B cell (primary cell): ENCODE results near the gene ITGB1BP1. TPM values are rescaled to one million over a fixed set of nuclear protein-coding genes. Genes with fewer than 3 reads are reported as not detected.

ENCODE experiments used
- ATAC-seq: fragments of 200-7000 bp; cut with Tn5 transposase; one replicate; pipeline ENCODE4 v1.10.0; 2021; ENCODE audit warnings: low read depth, mild to moderate bottlenecking, moderate number of reproducible peaks, moderate library complexity
- CTCF ChIA-PET: fragments of 350-600 bp; sonication (Branson Sonifier 250); formaldehyde crosslinking; loops from one replicate; lab custom pipeline; 2021; ENCODE audit warnings: antibody characterized with exemption, inconsistent platforms; lab: Charles Lee
- POLR2A ChIA-PET: fragments of 350-600 bp; sonication (Branson Sonifier 250); formaldehyde crosslinking; loops from one replicate; lab custom pipeline; 2021; ENCODE audit warnings: antibody characterized with exemption; lab: Charles Lee
- DNase-seq: peaks from one replicate; pipeline ENCODE4 v3.0.0; 2013
- H2AFZ ChIP-seq: 2 replicates; pipeline ENCODE4 v1.6.1; 2012; ENCODE audit warnings: mild to moderate bottlenecking, low read depth, low read length; ENCODE audit not compliant: insufficient read depth, poor library complexity, severe bottlenecking
- H3K27ac ChIP-seq, 2 donors: 1 replicate in 1 of 2; 2 replicates in 1 of 2; pipeline ENCODE4 v1.5.1; 2012 to 2013; ENCODE audit warnings: low read length in 2 of 2, mild to moderate bottlenecking in 2 of 2, moderate library complexity in 1 of 2
- H3K27me3 ChIP-seq, 4 experiments: fragments of 200-600 bp in 1 of 4; sonication (generic) in 1 of 4; replicated peaks in 1 of 4; 1 replicate in 2 of 4; 2 replicates in 2 of 4; pipeline versions ENCODE4 v1.6.1 to v1.7.0; 2013 to 2016; ENCODE audit warnings: low read length in 3 of 4, mild to moderate bottlenecking in 2 of 4, mixed read lengths in 1 of 4, moderate library complexity in 1 of 4; ENCODE audit not compliant: insufficient read depth in 4 of 4, control insufficient read depth in 3 of 4; ENCODE audit errors: control extremely low read depth in 1 of 4
- H3K36me3 ChIP-seq, 2 experiments: replicated peaks in 1 of 2; 1 replicate in 1 of 2; 2 replicates in 1 of 2; pipeline versions ENCODE4 v1.6.1 to v1.7.1; 2013; ENCODE audit warnings: low read length in 1 of 2; ENCODE audit not compliant: insufficient read depth in 2 of 2, control insufficient read depth in 1 of 2; ENCODE audit errors: control extremely low read depth in 1 of 2, extremely low read depth in 1 of 2
- H3K4me1 ChIP-seq, 2 donors: fragments of 200-600 bp in 1 of 2; sonication (generic) in 1 of 2; 1 replicate in 1 of 2; 2 replicates in 1 of 2; pipeline versions ENCODE4 v1.5.1 to v1.6.1; 2013 to 2017; ENCODE audit warnings: low read length in 2 of 2; ENCODE audit not compliant: control insufficient read depth in 2 of 2, insufficient read depth in 2 of 2
- H3K4me2 ChIP-seq: replicated peaks from 2 replicates; pipeline ENCODE3; 2012; ENCODE audit warnings: mild to moderate bottlenecking, low read depth, low read length; ENCODE audit not compliant: poor library complexity, severe bottlenecking
- H3K4me3 ChIP-seq, 5 experiments: fragments of 200-600 bp in 1 of 5; sonication (generic) in 1 of 5; 1 replicate in 3 of 5; 2 replicates in 2 of 5; pipeline versions ENCODE4 v1.5.1 to v1.7.0; 2011 to 2016; ENCODE audit warnings: low read length in 4 of 5, mild to moderate bottlenecking in 4 of 5, low read depth in 2 of 5, control low read depth in 1 of 5, moderate library complexity in 1 of 5; ENCODE audit not compliant: insufficient read depth in 1 of 5; ENCODE audit errors: control extremely low read depth in 1 of 5, extremely low read depth in 1 of 5
- H3K79me2 ChIP-seq: fragments of 200-600 bp; sonication (generic); one replicate; pipeline ENCODE4 v1.6.0; 2016; ENCODE audit warnings: low read length; ENCODE audit not compliant: control insufficient read depth, insufficient read depth
- H3K9ac ChIP-seq: fragments of 200-600 bp; sonication (generic); 2 replicates; pipeline ENCODE4 v1.6.1; 2017; ENCODE audit warnings: mild to moderate bottlenecking, low read length, moderate library complexity
- H3K9me3 ChIP-seq, 3 donors: one replicate each; pipeline versions ENCODE4 v1.6.1 to v1.7.1; 2013; ENCODE audit warnings: low read length in 2 of 3; ENCODE audit not compliant: control insufficient read depth in 2 of 3, insufficient read depth in 1 of 3; ENCODE audit errors: control extremely low read depth in 1 of 3
- H4K20me1 ChIP-seq: 2 replicates; pipeline ENCODE4 v1.6.0; 2012; ENCODE audit warnings: mild to moderate bottlenecking, low read length; ENCODE audit not compliant: insufficient read depth, control insufficient read depth, poor library complexity, severe bottlenecking
- H3K27ac Mint-ChIP-seq: one replicate; pipeline ENCODE4 v1.8.0; 2021; ENCODE audit warnings: mixed read lengths
- H3K27me3 Mint-ChIP-seq: one replicate; pipeline ENCODE4 v1.8.0; 2021; ENCODE audit warnings: mixed read lengths
- H3K4me1 Mint-ChIP-seq: one replicate; pipeline ENCODE4 v1.8.0; 2021; ENCODE audit warnings: mixed read lengths
- H3K4me3 Mint-ChIP-seq: one replicate; pipeline ENCODE4 v1.8.0; 2021; ENCODE audit warnings: mixed read lengths
- H3K9me3 Mint-ChIP-seq: one replicate; pipeline ENCODE4 v1.8.0; 2022; ENCODE audit warnings: mixed read lengths; ENCODE audit not compliant: insufficient read depth
- CTCF ChIP-seq: fragments of 200-600 bp; IDR thresholded peaks from one replicate; pipeline ENCODE4 v1.8.0; 2022; ENCODE audit warnings: antibody characterized with exemption, mild to moderate bottlenecking
- EZH2 ChIP-seq: IDR thresholded peaks from 2 replicates; pipeline ENCODE4 v1.6.1; 2012; ENCODE audit warnings: borderline replicate concordance, low read depth, mild to moderate bottlenecking, moderate library complexity, low read length; ENCODE audit not compliant: insufficient read depth, poor library complexity, severe bottlenecking
- WGBS: methylation state at CpG from one replicate; pipeline ENCODE4 v1.1.5; 2013; ENCODE audit warnings: missing lambda C conversion rate; ENCODE audit not compliant: insufficient coverage; 5-methylcytosine and 5-hydroxymethylcytosine counted together
- intact Hi-C: fragments of 100-400 bp; cut with micrococcal nuclease; formaldehyde crosslinking; loops from one replicate; pipeline ENCODE4 v1.10.0; 2022
- polyA plus RNA-seq: library from polyadenylated mRNA; depleted of rRNA; stranded (reverse); fragments of >200 nt; gene quantifications from 2 replicates; pipeline ENCODE4 v1.2.3, GENCODE V29; 2012
- total RNA-seq, 2 donors: library from RNA; stranded (reverse); fragments of 120-200 nt in 1 of 2; gene quantifications; 1 replicate in 1 of 2; 2 replicates in 1 of 2; pipeline versions ENCODE4 v1.2.3 to v1.2.4, GENCODE V29; 2013 to 2022

Gene ITGB1BP1
- total and polyA plus RNA-seq, 2 donors (not counting 1 experiment from before 2014, with no cell fraction given) = 25.7 to 47.1 TPM

GRCh38 chr2:9359463-9359862 is 63.9 kb downstream of the ITGB1BP1 start:
- H3K4me1 ChIP-seq = no peaks in the 10 kb centered on the region
- H3K4me3 Mint-ChIP-seq = no peak overlapping the region
- H3K79me2 ChIP-seq = no peaks in the 10 kb centered on the region
- no peak overlapping the region for H3K27ac ChIP-seq
- intact Hi-C loops = no loop called here
- no peaks in the 10 kb centered on the region for H4K20me1 ChIP-seq
- no peak overlapping the region for H3K4me3 ChIP-seq
- H3K9ac ChIP-seq = no peak overlapping the region
- POLR2A ChIA-PET = no interaction called here
- no peak overlapping the region for H2AFZ ChIP-seq
- DNase-seq (no peak), ATAC-seq (no peak)
- H3K27me3 ChIP-seq = peaks cover 0 to 2% (median 0%) of the 10 kb centered on the region in 4 experiments
- no peak overlapping the region for H3K27ac Mint-ChIP-seq
- CTCF ChIA-PET = interaction anchor here (1.0 kb wide), 1 partner anchor 8 kb away, joined by 3 read pairs; no protein-coding TSS in a partner anchor
- peaks cover 2% of the 10 kb centered on the region for H3K4me1 Mint-ChIP-seq
- H3K4me2 ChIP-seq = no peak overlapping the region
- no peaks in the 10 kb centered on the region for H3K9me3 ChIP-seq
- H3K36me3 ChIP-seq = no peaks in the 10 kb centered on the region
- TF ChIP-seq CTCF (no peak), EZH2 (no peak)
- peaks cover 26% of the 10 kb centered on the region for H3K27me3 Mint-ChIP-seq
- WGBS = 100% methylated on average over 2 of the region's 4 CpGs
- no peaks in the 10 kb centered on the region for H3K9me3 Mint-ChIP-seq

- ChIA-PET CTCF (interaction anchor here (1.0 kb wide), 1 partner anchor 9 kb away, joined by 3 read pairs; no protein-coding TSS in a partner anchor), POLR2A (no interaction called here)
- Mint-ChIP-seq H3K4me1 (peaks cover 2% of the 10 kb centered on the region), H3K27ac (no peak overlapping the region), H3K4me3 (no peak overlapping the region), H3K27me3 (peaks cover 26% of the 10 kb centered on the region), H3K9me3 (no peaks in the 10 kb centered on the region)
- no peak overlapping the region for H3K4me2 ChIP-seq
- H3K36me3 ChIP-seq = no peaks in the 10 kb centered on the region
- H3K27ac ChIP-seq = no peak overlapping the region
- H3K79me2 ChIP-seq = no peaks in the 10 kb centered on the region
- no CpG with 5 or more reads among the region's 1 CpG for whole genome bisulfite sequencing
- intact Hi-C loops = no loop called here
- TF ChIP-seq CTCF = no peak
- no peak for TF ChIP-seq EZH2
- ATAC-seq (no peak), DNase-seq (no peak)
- H3K4me3 ChIP-seq = no peak overlapping the region
- H3K9me3 ChIP-seq = no peaks in the 10 kb centered on the region
- no peak overlapping the region for H2AFZ ChIP-seq
- no peaks in the 10 kb centered on the region for H3K4me1 ChIP-seq
- H3K27me3 ChIP-seq = peaks cover 0 to 2% (median 0%) of the 10 kb centered on the region in 4 experiments
- no peaks in the 10 kb centered on the region for H4K20me1 ChIP-seq
- no peak overlapping the region for H3K9ac ChIP-seq
These were observed 64.5 kb downstream of the ITGB1BP1 start for GRCh38 chr2:9358846-9359245.
